ENCODE data around the gene EPS8L3.
"Not testable (repeated sequence)": the region's sequence is repeated elsewhere in the genome, so short reads cannot be mapped to it uniquely, and the experiment has no call there.

EPS8L3 gene

GRCh38 chr1:109781806-109782205 is 18.1 kb upstream of the EPS8L3 start:
- DNase-seq (ENCODE audit: extremely low read depth in 1 of 2, low read depth in 1 of 2): no peak

GRCh38 chr1:109780982-109781381 is 17.3 kb upstream of the EPS8L3 start:
- no peak for DNase-seq (ENCODE audit: extremely low read depth in 1 of 2, low read depth in 1 of 2)

- DNase-seq (ENCODE audit: extremely low read depth in 1 of 2, low read depth in 1 of 2): no peak
Measured at GRCh38 chr1:109777980-109778625, 14.4 kb upstream of the EPS8L3 start.

DNA sequence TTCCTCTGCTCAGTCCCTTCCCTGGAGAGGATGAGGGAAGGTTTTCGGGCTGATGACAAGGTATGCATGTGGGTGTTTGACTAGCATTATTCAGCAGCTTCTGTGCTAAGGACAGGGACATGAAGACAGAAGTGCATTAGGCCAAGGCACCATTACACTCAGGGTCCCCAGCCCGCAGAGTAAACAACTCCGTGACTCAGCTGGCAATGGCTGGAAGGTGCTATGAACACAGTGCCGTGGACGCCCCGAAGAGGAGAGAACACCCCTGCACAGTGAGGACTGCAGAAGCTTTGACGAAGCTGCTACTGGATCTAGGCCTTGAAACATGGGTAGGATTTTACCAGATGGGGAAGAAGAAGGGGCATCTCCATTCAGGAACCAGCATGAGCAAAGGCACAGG is 13.7 kb upstream of the EPS8L3 start:
- no peak for DNase-seq (ENCODE audit: extremely low read depth in 1 of 2, low read depth in 1 of 2)

- peak; percentile 57 to 58 for DNase-seq (ENCODE audit: extremely low read depth in 1 of 2, low read depth in 1 of 2)
Measured at GRCh38 chr1:109776911-109777310, 13.2 kb upstream of the EPS8L3 start.

GRCh38 chr1:109776206-109776835 is 12.6 kb upstream of the EPS8L3 start:
- DNase-seq (ENCODE audit: extremely low read depth in 1 of 2, low read depth in 1 of 2): no peak

DNA sequence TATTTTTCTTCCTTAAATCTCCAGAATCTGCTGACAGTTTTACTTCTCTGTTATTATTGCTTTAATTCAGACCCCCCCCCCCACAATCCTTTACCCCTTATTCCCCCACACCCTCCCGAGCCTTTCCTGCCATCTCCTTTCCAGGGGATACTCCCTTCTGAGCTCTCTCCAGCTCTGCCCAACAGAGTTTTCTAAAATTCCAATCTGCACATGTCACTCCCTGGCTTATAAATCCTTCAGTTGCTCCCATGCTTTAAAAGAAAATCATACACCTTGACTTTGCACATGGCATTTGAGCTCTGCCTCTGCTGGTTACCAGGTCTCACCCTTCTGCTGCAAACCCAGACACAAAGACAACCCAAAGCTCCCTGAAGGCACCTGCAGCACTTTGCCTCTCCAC is 11.7 kb upstream of the EPS8L3 start:
- DNase-seq (ENCODE audit: extremely low read depth in 1 of 2, low read depth in 1 of 2): no peak

DNA sequence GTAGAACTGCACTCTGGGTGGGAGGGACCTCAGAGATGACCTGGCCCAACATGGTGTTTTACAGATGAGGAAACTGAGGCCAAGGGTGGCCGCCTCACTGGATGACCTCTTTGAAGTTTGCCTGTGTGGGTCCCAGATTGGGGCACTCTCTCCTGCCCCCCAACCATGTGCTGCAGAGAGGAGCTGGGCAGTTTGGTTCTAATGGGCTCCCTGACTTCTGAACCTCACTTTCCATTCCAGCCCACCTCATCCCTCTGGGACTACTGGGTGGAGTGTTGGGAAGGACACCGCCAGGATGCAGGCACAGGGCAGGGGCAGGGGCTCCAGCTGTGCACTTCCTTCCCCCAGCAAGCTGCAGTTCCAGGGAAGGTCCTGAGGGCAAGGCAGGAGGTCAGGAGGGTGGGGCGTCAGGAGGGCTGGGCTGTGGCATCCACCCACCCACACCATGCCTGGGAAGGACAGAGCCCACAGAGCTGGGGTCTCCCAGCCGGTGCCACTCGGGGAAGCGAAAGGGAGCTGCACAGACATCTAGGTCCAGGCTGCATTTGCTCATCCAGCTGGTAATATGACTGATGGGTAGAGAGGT is 10.3 kb upstream of the EPS8L3 start:
- no peak for DNase-seq (ENCODE audit: extremely low read depth in 1 of 2, low read depth in 1 of 2)

- peak; percentile 34 to 38 for DNase-seq (ENCODE audit: extremely low read depth in 1 of 2, low read depth in 1 of 2)
Measured at GRCh38 chr1:109773203-109773899, 9.6 kb upstream of the EPS8L3 start.

DNA sequence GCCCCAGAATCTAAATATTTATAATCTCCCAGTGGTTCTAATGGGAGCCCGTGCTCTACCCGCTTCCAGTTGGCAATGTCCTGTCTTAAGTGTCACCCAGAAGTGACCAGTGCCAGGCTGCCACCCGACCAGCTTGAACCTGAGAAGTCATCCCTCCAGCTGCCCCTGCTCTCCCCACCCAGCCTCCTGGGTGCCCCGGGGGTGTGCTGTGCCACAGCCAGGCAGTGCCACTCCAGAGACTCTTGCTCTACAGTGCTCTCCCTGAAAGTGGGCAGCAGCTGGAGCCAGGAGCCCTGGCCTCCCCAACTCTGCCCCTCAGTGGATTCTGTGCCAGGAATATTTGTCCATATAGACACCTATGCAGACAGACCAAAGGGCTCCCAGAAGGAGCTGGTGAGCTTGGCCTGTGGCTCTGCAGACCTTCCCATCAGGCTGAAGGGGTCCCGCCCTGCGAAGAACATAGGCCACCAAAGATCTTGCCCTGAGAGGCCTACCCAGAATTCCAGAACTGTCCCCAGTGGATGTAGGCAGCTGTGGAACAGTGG is 9.0 kb upstream of the EPS8L3 start:
- no peak for DNase-seq (ENCODE audit: extremely low read depth in 1 of 2, low read depth in 1 of 2)

- DNase-seq (ENCODE audit: extremely low read depth in 1 of 2, low read depth in 1 of 2): no peak
Measured at GRCh38 chr1:109771712-109772657, 8.3 kb upstream of the EPS8L3 start.

GRCh38 chr1:109770331-109771095 is 6.8 kb upstream of the EPS8L3 start:
- no peak for DNase-seq (ENCODE audit: extremely low read depth in 1 of 2, low read depth in 1 of 2)

GRCh38 chr1:109769330-109770078 is 5.8 kb upstream of the EPS8L3 start:
- DNase-seq (ENCODE audit: extremely low read depth in 1 of 2, low read depth in 1 of 2): no peak

GRCh38 chr1:109768820-109769219 is 5.1 kb upstream of the EPS8L3 start:
- no peak for DNase-seq (ENCODE audit: extremely low read depth in 1 of 2, low read depth in 1 of 2)

GRCh38 chr1:109768335-109768650 is 4.6 kb upstream of the EPS8L3 start:
- no peak for DNase-seq (ENCODE audit: extremely low read depth in 1 of 2, low read depth in 1 of 2)

DNA sequence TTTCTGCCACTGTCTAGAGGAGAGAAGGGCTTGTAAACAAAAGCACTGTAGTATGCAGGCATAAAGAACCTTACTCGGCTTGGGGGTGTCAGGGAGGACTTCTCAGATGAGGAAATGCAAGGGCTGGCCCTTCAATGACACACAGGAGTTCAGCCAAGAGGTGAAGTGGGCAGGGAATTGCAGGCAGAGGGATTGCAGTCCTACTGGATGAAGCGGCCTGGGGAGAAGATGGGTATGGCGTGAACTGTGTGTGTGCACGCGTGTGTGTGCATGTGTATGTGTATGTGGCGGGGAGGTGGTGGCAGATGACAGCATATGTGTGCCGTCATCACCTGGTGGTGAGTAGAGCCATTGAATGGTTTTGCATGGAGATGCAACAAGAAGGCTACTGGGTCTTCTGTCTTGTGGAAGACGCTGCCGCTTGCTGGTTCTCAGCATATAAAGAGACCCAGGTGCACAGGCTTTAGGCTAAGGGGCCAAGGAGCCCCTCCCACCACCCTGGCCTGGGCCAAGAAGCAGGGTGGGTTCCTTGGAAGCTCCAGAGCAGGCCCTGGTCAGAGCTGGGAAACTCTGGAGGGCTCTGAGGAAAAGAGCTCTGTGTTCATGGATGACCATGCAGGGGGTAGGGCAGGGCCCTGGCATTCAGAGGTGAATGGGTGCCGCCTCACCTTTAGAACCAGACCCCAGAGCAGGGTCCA is 4.1 kb upstream of the EPS8L3 start:
- no peak for DNase-seq (ENCODE audit: extremely low read depth in 1 of 2, low read depth in 1 of 2)

DNA sequence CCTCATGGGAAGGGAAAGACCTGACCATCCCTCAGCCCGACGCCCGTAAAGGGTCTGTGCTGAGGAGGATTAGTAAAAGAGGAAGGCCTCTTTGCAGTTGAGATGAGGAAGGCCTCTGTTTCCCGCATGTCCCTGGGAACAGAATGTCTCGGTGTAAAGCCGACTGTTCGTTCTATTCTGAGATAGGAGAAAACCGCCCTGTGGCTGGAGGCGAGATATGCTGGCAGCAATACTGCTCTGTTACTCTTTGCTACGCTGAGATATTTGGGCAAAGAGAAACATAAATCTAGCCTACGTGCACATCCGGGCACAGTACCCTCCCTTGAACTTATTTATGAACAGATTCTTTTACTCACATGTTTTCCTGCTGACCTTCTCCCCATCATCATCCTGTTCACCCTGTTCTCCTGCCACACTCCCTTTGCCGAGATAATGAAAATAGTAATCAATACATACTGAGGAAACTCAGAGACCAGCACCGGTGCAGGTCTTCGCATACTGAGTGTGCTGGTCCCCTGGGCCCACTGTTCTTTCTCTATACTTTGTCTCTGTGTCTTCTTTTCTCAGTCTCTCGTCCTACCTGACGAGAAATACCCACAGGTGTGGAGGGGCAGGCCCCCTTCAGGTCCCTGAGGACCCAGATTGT is 3.4 kb upstream of the EPS8L3 start:
- not testable (repeated sequence) for DNase-seq (ENCODE audit: extremely low read depth in 1 of 2, low read depth in 1 of 2)

All from activated CD8-positive, alpha-beta memory T cell treated with anti-CD3 and anti-CD28 coated beads for 1 hour (primary cell).